K562 (cell line): ENCODE results near the gene TIMM44. TPM values are rescaled to one million over a fixed set of nuclear protein-coding genes. Genes with fewer than 3 reads are reported as not detected.

ENCODE experiments used
- ETS2 ChIP-seq: IDR thresholded peaks from 2 replicates; pipeline ENCODE4 v1.6.1; 2016; ENCODE audit warnings: borderline replicate concordance, missing genetic modification characterization, mild to moderate bottlenecking, moderate library complexity, missing compliant biosample characterization; ENCODE audit not compliant: poor library complexity, severe bottlenecking
- KAT8 ChIP-seq: fragments of 450-650 bp; IDR thresholded peaks from 2 replicates; pipeline ENCODE4 v1.6.1; 2016; ENCODE audit warnings: low read depth, mild to moderate bottlenecking
- polyA plus RNA-seq, 8 experiments: library from polyadenylated mRNA; depleted of rRNA in 4 of 8; stranded (reverse) in 5 of 8; unstranded in 3 of 8; fragments of >200 nt; fragmentation: Nextera tagmentation in 2 of 8; fragmentation: Illumina TruSeq in 1 of 8; extraction: Ambion mirVana in 2 of 8; extraction: Trizol in 1 of 8; gene quantifications; 2 replicates each; pipeline versions ENCODE4 v1.2.1 to v1.2.3, GENCODE V29; 2011 to 2014; ENCODE audit warnings: inconsistent platforms in 1 of 8, missing spikeins in 1 of 8
- total RNA-seq, 7 experiments: library from RNA; depleted of rRNA in 6 of 7; stranded (reverse); fragments of >200 nt in 6 of 7; fragmentation: Illumina TruSeq in 2 of 7; extraction: Trizol in 2 of 7; gene quantifications; 2 replicates each; pipeline versions ENCODE4 v1.2.1 to v1.2.3, GENCODE V29; 2011 to 2021; ENCODE audit warnings: low replicate concordance in 1 of 7
- TF ChIP-seq, protein P1 (sequence below): fragments of 450-650 bp; formaldehyde crosslinking; IDR thresholded peaks from 2 replicates; pipeline ENCODE4 v1.4.0; 2022; ENCODE audit warnings: missing genetic modification characterization
- TF ChIP-seq, protein P2 (sequence below), 2 experiments: fragments of 450-650 bp; conservative IDR thresholded peaks; 2 replicates each; pipeline ENCODE4 v1.6.1; 2017; ENCODE audit warnings: mild to moderate bottlenecking in 2 of 2, moderate library complexity in 2 of 2
- TF ChIP-seq, protein P3 (sequence below): fragments of 150-350 bp; conservative IDR thresholded peaks from 2 replicates; pipeline ENCODE4 v1.6.1; 2014; ENCODE audit warnings: low read length

TIMM44 gene
- total and polyA plus RNA-seq, 9 of the 15 experiments (the other 6 are each of a cell fraction or from before 2014, with no cell fraction given), result 10.3 to 231 (median 89.3) TPM

DNA sequence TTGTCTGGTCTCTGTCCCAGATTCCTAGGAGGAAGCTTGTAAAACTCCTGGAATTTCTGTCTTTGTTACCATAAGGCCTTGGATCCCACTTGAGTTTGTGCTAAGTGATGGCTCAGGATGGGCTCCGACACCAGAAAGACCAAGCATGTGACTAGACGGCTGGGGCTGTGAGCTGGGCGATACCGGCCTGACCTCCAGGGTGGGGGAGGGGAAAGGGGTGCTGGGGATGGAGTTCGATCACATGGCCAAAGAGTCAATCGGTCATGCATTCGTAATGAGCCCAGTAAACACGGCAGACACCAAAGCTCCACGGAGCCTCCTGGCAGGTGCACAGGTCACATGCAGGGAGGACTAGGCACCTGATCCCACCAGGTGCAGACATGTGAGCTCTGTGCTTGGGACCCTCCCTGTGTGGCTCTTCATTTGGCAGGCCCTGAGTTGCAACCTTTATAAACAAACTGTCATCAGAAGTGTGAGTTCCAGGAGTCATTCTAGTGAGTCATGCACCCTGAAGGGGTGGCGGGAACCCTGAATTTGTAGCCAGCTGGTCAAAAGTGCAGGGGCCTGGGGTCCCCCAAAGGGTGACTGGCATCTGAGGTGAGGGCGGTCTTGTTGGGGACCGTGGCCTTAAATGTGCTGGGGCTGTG, 34.8 kb upstream of the TIMM44 start (continued):
- TF ChIP-seq, protein P1, sequence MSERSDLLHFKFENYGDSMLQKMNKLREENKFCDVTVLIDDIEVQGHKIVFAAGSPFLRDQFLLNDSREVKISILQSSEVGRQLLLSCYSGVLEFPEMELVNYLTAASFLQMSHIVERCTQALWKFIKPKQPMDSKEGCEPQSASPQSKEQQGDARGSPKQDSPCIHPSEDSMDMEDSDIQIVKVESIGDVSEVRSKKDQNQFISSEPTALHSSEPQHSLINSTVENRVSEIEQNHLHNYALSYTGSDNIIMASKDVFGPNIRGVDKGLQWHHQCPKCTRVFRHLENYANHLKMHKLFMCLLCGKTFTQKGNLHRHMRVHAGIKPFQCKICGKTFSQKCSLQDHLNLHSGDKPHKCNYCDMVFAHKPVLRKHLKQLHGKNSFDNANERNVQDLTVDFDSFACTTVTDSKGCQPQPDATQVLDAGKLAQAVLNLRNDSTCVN (CRISPR knock-in tag), result no peak
- no peak for TF ChIP-seq ETS2 (tag)
- TF ChIP-seq KAT8, result no peak
- TF ChIP-seq, protein P2, sequence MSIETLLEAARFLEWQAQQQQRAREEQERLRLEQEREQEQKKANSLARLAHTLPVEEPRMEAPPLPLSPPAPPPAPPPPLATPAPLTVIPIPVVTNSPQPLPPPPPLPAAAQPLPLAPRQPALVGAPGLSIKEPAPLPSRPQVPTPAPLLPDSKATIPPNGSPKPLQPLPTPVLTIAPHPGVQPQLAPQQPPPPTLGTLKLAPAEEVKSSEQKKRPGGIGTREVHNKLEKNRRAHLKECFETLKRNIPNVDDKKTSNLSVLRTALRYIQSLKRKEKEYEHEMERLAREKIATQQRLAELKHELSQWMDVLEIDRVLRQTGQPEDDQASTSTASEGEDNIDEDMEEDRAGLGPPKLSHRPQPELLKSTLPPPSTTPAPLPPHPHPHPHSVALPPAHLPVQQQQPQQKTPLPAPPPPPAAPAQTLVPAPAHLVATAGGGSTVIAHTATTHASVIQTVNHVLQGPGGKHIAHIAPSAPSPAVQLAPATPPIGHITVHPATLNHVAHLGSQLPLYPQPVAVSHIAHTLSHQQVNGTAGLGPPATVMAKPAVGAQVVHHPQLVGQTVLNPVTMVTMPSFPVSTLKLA (conservative IDR thresholded peaks at IDR 0.05), result no peak
- TF ChIP-seq, protein P3, sequence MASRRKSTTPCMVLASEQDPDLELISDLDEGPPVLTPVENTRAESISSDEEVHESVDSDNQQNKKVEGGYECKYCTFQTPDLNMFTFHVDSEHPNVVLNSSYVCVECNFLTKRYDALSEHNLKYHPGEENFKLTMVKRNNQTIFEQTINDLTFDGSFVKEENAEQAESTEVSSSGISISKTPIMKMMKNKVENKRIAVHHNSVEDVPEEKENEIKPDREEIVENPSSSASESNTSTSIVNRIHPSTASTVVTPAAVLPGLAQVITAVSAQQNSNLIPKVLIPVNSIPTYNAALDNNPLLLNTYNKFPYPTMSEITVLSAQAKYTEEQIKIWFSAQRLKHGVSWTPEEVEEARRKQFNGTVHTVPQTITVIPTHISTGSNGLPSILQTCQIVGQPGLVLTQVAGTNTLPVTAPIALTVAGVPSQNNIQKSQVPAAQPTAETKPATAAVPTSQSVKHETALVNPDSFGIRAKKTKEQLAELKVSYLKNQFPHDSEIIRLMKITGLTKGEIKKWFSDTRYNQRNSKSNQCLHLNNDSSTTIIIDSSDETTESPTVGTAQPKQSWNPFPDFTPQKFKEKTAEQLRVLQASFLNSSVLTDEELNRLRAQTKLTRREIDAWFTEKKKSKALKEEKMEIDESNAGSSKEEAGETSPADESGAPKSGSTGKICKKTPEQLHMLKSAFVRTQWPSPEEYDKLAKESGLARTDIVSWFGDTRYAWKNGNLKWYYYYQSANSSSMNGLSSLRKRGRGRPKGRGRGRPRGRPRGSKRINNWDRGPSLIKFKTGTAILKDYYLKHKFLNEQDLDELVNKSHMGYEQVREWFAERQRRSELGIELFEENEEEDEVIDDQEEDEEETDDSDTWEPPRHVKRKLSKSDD, result no peak
